ENCODE results near the gene ARFGAP3. TPM values are rescaled to one million over a fixed set of nuclear protein-coding genes. Genes with fewer than 3 reads are reported as not detected.

ARFGAP3 gene
- total RNA-seq, 2 donors from 2014 or later = 32.0 to 32.8 TPM

DNA sequence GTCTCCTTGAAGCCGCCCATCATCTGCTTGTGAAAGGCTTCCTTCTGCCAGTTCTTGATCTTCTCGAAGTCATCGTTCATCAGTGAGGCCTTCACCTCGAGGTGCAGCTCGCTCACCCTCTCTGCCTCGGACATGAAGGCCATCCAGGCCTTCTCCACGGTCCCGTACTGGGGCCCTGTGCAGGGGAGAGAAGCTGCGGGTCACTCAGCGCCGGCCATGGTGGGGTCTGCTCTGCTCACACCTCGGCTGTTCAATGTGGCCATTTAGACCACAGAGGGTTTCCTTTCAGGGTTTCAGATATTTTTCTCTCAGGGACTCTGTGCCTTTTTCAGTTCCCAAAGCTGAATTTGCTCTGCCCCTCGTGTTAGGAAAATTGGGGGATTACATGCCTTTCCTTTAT, 33.9 kb upstream of the ARFGAP3 start:
- Mint-ChIP-seq H3K4me1 (peaks cover 30% of the 10 kb centered on the region), H3K4me3 (no peak overlapping the region), H3K9me3 (no peaks in the 10 kb centered on the region), H3K36me3 (ENCODE audit: low read depth) (peaks cover 34% of the 10 kb centered on the region), H3K27ac (no peak overlapping the region), H3K27me3 (no peaks in the 10 kb centered on the region)
- no peak for ATAC-seq (replicated peaks)

DNA sequence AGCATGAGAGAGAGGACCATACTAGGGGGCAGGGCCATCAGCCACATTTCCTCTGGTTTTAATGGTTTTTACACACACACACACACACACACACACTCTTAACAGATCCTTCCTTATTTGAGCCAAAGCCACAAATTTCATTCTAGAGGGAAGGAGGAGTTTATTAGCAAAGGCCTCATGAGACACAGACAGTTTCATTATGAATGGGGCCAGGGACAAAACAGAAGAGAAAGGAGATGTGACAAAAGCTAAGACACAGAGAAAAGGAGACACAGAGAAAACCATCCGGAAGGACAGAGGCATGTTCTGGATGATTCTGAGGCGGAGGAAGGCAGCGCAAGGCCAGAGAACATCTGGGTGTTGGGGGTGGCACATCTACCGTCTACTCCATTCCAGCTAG, 32.2 kb upstream of the ARFGAP3 start:
- no peaks in the 10 kb centered on the region for H3K27me3 Mint-ChIP-seq
- ATAC-seq (replicated peaks) = peak; percentile 74
- no peaks in the 10 kb centered on the region for H3K9me3 Mint-ChIP-seq
- peak overlapping the region; percentile 37 for H3K4me3 Mint-ChIP-seq
- peak overlapping the region; percentile 68 for H3K27ac Mint-ChIP-seq
- peaks cover 39% of the 10 kb centered on the region for H3K36me3 Mint-ChIP-seq (ENCODE audit: low read depth)
- H3K4me1 Mint-ChIP-seq = peaks cover 17% of the 10 kb centered on the region

DNA sequence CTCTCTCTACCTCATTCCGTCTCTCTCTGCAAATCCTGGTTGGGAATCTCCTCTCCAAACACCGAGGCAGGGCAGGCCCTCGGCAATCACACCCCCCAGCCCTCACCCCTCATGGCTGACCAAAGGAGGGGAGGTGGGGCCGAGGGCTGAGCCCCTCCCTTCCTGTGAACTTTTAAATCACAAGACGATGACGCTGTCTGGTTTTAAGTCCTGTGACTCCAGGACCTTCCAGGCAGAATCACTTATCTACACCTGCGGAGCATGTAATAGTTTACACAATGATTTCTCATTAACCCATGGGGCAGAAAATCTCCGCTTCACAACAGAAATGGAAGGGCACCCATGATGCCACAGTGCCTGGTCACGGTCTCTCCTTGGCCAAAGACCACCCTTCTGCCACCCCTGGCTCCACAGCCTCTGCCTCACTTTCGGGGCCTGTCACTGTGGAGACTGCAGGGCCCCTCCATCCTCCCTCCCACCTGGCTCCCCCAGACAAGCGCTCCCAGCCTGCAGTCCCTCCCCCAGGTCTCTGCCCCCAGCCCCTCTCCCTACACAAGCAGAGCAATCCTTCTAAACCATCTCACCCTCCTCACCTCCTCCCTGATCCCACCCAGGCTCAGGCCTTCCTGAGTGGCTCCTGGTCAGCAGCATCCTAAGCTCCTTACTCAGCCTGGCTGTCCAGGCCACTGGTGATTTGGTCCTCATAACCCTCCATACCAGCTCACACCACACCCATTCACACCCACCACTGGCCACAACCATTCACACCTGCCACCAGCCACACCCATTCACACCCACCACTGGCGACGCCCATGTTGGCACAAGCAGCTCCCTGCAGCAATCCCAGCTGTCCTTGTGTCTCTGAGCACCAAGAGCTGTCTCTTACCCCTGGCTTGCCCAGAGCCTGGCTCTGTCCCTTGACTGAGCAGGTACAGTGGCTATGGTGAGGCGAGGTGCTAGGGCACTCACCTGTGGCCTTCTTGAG, 30.7 kb upstream of the ARFGAP3 start:
- H3K36me3 Mint-ChIP-seq (ENCODE audit: low read depth) = peaks cover 53% of the 10 kb centered on the region
- peaks cover 17% of the 10 kb centered on the region for H3K4me1 Mint-ChIP-seq
- no peaks in the 10 kb centered on the region for H3K9me3 Mint-ChIP-seq
- H3K27me3 Mint-ChIP-seq = no peaks in the 10 kb centered on the region
- no peak overlapping the region for H3K4me3 Mint-ChIP-seq
- no peak for ATAC-seq (replicated peaks)
- H3K27ac Mint-ChIP-seq = peak overlapping the region; percentile 56

DNA sequence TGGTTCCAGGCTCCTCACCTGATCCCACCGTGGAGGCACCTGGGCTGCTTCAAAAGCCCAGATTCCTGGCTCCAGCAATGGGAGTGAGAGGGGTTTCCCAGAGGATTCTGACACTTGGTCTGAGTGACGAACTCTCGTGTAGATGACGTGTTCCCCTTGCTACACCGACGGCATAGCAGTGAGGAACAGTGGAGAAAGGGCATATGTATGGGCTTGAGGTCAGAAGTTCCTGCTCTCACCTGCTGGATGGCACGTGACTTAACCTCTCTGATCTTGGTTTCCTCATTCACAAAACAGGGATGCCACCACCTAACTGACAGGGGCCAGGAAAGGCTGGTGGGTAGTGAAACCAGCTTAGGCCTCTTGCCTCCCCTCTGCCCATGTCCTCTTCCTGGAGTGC, 30.0 kb upstream of the ARFGAP3 start:
- Mint-ChIP-seq H3K27me3 (no peaks in the 10 kb centered on the region), H3K4me3 (no peak overlapping the region), H3K9me3 (no peaks in the 10 kb centered on the region), H3K27ac (peak overlapping the region; percentile 56), H3K36me3 (ENCODE audit: low read depth) (peaks cover 56% of the 10 kb centered on the region), H3K4me1 (peaks cover 17% of the 10 kb centered on the region)
- no peak for ATAC-seq (replicated peaks)

DNA sequence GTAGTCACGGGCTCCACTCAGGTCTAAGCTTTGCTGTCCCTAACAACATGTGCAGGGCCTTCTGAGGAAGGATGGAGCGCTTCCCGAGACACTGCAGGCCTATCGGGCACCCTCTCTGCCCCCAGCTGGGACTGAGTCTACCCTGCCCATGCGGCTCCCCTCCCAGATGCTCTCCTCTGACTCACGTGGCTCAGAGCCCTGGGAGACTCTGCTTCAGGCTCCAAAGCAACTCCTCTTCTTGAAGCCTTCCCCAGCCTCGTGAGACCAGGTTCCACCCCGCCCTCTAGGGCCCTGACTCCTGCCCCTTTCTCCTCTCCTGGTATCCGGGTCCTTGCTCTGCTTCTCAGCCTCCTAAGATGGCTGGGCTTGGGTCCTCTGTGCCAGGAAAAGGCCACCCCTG, 28.4 kb upstream of the ARFGAP3 start:
- Mint-ChIP-seq H3K4me3 (no peak overlapping the region), H3K9me3 (no peaks in the 10 kb centered on the region), H3K36me3 (ENCODE audit: low read depth) (peaks cover 48% of the 10 kb centered on the region), H3K27ac (peak overlapping the region; percentile 25), H3K27me3 (no peaks in the 10 kb centered on the region), H3K4me1 (peaks cover 17% of the 10 kb centered on the region)
- ATAC-seq (replicated peaks) = no peak

DNA sequence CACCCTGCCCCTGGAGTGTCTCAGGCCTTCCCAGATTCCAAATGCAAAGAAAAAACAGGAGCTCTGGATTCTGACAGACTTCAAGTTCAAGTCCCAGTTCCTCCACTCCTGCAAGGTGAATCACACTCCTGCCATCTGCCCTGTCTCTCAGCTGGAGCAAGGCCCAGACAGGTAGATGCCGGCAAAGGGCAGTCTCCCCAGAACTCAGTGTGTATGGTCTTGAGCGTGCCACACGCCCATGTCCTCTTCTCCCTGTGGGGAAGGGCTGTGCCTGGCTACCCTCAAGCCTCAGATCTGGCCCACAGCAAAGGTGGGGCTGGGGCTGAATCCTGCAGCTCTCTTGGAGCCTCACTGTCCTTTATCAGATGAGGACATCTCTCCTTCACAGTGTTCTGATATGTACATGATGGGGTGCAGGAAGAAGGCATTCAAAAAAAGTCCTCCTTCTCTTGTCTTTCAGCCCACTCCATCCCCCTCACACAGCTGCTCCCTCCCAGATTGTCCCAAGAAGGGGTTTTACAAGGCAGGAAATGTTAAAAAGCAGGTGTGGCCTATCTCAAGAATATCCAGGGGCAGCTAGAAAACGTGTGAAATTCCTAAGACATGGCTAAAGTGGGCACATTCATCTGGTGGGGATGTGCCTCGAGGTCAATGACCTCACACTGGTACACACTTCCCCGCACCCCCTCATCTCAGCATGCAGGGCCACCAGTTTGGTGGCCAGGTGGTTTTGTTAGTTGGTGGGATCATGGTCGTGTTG, 27.7 kb upstream of the ARFGAP3 start:
- no peak overlapping the region for H3K4me3 Mint-ChIP-seq
- no peaks in the 10 kb centered on the region for H3K27me3 Mint-ChIP-seq
- H3K9me3 Mint-ChIP-seq = no peaks in the 10 kb centered on the region
- no peak for ATAC-seq (replicated peaks)
- peaks cover 48% of the 10 kb centered on the region for H3K36me3 Mint-ChIP-seq (ENCODE audit: low read depth)
- H3K4me1 Mint-ChIP-seq = peaks cover 17% of the 10 kb centered on the region
- H3K27ac Mint-ChIP-seq = peak overlapping the region; percentile 25

DNA sequence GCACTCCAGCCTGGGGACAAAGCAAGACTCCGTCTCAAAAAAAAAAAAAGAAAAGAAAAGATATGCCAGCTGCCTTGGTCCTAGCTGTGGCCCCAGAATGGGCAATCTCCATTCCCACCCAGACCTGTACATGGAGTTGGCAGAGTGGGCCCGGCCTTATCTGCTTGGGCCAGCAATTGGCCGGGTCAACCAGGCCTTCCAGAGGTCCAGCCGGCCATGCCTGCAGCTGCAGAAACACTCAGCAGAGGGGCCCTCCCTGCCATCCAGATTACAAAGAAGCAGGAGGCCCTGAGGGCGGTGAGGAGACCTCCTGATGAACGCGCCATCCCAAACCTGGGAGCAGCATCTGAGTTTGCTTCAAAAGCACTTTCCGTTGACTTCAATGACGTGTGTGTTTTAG, 26.9 kb upstream of the ARFGAP3 start:
- no peak overlapping the region for H3K4me3 Mint-ChIP-seq
- H3K4me1 Mint-ChIP-seq = peaks cover 10% of the 10 kb centered on the region
- ATAC-seq (replicated peaks) = no peak
- H3K9me3 Mint-ChIP-seq = no peaks in the 10 kb centered on the region
- H3K36me3 Mint-ChIP-seq (ENCODE audit: low read depth) = peaks cover 40% of the 10 kb centered on the region
- peak overlapping the region; percentile 25 for H3K27ac Mint-ChIP-seq
- H3K27me3 Mint-ChIP-seq = no peaks in the 10 kb centered on the region

DNA sequence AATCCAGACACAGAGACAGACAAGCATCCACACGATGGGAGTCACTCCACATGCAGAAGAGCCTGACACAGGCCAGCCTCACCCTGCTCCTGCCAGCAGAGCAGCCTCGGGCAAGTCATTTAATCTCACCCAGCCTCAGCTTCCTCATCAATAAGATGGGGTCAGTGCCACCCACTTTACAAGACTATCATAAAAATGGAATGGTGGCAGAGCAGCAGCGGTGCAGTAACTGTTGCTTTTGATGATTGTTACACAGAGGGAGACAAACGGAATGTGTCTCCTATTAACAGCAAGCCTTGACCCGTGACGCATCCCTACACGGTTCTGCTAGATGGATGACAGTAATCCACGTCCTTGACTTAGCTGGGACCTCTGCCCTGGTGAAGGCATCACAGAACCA, 26.0 kb upstream of the ARFGAP3 start:
- H3K27ac Mint-ChIP-seq = no peak overlapping the region

DNA sequence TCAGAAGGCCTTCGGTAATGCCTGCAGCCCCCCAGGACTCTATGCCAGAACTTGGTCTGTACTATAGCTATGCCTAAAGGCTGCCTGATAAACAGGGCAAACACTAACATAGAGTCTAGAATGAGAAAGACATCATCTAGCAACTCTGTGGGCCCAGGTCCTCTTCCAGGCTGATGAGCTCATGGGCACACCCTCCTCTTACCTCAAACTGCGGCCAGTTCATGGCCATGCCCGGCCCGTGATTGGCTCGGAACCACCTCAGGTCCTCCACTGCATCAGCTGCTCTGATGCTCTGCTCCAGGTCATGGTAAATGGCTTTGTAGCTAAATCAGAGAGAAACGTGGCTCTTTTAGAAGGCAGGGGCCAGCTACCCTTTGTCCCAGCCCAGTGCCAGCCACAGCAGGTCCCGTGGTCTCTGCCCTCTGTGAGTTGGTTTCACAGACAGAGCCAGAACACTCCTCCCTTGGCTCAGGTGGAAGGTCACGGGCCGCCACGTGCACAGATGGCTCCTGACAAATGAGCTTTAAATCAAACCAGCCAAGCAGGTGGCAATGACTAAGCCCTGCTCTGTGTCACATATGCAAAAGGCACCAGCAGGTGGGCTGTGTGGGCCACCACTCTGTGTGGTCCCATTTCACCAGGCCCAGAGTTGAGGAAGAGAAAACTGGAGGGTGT, 25.0 kb upstream of the ARFGAP3 start:
- no peak overlapping the region for H3K27ac Mint-ChIP-seq

More for the DNA sequence above, 26.0 kb upstream of the ARFGAP3 start:
- ATAC-seq (replicated peaks) = no peak
- Mint-ChIP-seq H3K27me3 (no peaks in the 10 kb centered on the region), H3K4me3 (no peak overlapping the region), H3K4me1 (peaks cover 3% of the 10 kb centered on the region), H3K9me3 (no peaks in the 10 kb centered on the region), H3K36me3 (ENCODE audit: low read depth) (peaks cover 40% of the 10 kb centered on the region)

DNA sequence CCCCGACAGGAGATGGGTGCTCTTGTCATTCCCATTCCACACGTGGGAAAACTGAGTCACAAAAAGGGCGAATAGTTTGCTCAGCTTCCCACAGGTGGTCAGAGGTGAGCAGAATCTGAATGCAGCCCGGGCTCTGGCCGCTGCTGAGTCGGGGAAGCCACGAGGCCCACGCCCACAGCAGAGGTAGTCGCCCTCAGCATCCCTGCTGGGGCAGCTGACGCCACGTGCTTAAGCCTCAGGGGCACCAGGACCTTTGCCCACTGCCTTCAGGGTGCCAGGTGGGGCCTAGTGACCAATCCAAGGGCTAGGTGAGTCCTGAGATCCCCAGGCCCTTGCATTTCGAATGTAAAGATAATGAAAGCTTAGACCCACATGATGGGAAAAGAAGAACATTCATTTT, 24.2 kb upstream of the ARFGAP3 start:
- no peak overlapping the region for H3K4me3 Mint-ChIP-seq
- no peak overlapping the region for H3K27ac Mint-ChIP-seq
- H3K9me3 Mint-ChIP-seq = no peaks in the 10 kb centered on the region
- ATAC-seq (replicated peaks) = no peak
- H3K4me1 Mint-ChIP-seq = no peaks in the 10 kb centered on the region
- H3K27me3 Mint-ChIP-seq = no peaks in the 10 kb centered on the region
- H3K36me3 Mint-ChIP-seq (ENCODE audit: low read depth) = peaks cover 41% of the 10 kb centered on the region

More for the DNA sequence above, 25.0 kb upstream of the ARFGAP3 start:
- no peaks in the 10 kb centered on the region for H3K4me1 Mint-ChIP-seq
- no peaks in the 10 kb centered on the region for H3K27me3 Mint-ChIP-seq
- ATAC-seq (replicated peaks) = no peak
- no peak overlapping the region for H3K4me3 Mint-ChIP-seq
- H3K9me3 Mint-ChIP-seq = no peaks in the 10 kb centered on the region
- peaks cover 33% of the 10 kb centered on the region for H3K36me3 Mint-ChIP-seq (ENCODE audit: low read depth)

DNA sequence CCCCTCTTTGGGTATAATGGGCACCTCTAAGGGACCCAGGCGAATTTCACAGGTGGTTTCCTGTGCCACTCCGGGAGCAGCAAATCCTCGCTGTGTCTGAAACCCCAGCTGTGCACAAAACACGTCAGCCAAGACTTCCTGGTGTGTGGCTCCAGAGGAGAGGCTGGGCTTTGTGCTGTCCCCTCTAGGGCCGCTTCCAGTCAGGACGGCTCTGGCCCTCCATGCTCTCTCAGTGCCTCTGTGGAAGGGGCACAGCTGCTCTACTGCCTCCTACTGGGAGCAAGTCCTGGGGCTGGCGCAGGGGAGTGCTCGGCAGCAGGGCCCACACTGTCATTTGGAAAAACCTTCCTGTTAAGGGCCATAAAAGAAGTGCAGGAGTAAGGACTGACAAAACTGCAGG, 23.7 kb upstream of the ARFGAP3 start:
- H3K4me1 Mint-ChIP-seq = no peaks in the 10 kb centered on the region
- no peaks in the 10 kb centered on the region for H3K9me3 Mint-ChIP-seq
- H3K27me3 Mint-ChIP-seq = no peaks in the 10 kb centered on the region
- H3K4me3 Mint-ChIP-seq = no peak overlapping the region
- peaks cover 44% of the 10 kb centered on the region for H3K36me3 Mint-ChIP-seq (ENCODE audit: low read depth)
- H3K27ac Mint-ChIP-seq = no peak overlapping the region
- ATAC-seq (replicated peaks) = no peak

DNA sequence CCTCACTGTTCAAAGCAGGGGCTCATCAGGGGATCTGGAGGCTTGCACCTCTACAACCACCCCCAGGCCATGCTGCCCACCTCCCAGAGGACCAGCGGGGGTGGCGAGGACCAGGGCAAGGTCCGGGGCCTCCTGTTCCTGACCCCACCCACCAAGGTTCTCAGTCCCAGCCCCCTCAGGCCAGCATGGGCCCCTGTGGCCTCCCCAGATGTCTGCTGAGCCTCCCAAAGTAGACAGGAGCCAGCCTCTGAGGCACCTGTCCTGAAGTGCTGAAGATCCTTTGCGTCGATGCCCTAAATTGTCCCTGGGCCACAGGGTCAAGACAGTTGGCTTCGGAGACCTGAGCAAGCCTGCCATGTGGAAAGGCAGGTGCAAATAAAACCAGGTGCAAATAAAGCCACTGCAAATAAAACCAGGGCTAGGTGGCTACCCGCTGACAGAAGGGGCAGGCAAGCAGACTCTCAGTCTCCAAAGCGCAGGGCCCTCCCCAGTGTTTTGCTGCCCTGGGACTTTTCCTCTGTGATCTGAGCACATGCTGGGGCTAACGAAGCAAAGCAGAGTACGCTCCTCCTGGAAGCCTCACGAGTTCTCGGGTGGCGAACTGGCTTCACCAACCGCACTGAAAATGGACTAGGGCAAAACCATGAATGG, 22.4 kb upstream of the ARFGAP3 start:
- peaks cover 51% of the 10 kb centered on the region for H3K36me3 Mint-ChIP-seq (ENCODE audit: low read depth)
- ATAC-seq (replicated peaks) = no peak

DNA sequence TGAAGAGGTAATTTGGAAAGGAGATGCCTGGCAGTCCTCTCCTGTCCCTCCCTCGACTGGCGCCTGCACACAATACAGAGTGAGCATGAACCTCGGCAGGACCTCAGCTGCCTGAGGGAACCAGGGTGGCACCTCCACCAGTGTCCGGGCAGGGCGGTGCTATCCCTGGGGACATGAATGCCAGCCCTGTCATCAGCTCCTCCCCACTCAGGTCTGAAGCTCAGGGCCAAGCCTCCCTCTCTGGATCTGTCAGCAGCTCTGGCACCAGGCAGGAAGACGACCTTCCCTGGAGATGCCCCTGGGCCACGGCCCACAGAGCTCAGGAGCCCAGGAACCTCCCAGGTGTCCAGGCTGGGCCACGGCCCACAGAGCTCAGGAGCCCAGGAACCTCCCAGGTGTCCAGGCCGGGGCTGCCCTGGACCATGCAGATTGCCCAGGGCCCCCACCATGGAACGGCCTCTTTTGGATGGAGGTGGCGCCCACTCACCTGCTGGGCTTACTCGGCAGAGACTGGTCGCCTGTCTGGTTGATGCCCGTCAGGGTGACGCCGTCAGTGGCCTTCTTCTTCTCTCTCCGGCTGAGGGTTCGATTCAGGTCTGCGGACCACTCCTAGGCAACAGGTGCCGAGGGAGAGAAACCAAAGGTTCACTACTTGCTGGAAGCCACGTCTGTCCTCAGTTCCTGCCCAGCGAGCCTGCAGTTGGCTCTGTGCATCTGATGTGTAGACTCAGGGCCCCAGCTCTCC, 21.7 kb upstream of the ARFGAP3 start:
- H3K27me3 Mint-ChIP-seq = no peaks in the 10 kb centered on the region
- peaks cover 50% of the 10 kb centered on the region for H3K36me3 Mint-ChIP-seq (ENCODE audit: low read depth)
- H3K4me3 Mint-ChIP-seq = no peak overlapping the region
- no peak for ATAC-seq (replicated peaks)
- no peaks in the 10 kb centered on the region for H3K9me3 Mint-ChIP-seq
- no peaks in the 10 kb centered on the region for H3K4me1 Mint-ChIP-seq
- H3K27ac Mint-ChIP-seq = no peak overlapping the region

More for the DNA sequence above, 22.4 kb upstream of the ARFGAP3 start:
- Mint-ChIP-seq H3K27ac (no peak overlapping the region), H3K4me1 (no peaks in the 10 kb centered on the region), H3K4me3 (no peak overlapping the region), H3K27me3 (no peaks in the 10 kb centered on the region), H3K9me3 (no peaks in the 10 kb centered on the region)

Measured in activated T-helper 17 cell treated with anti-CD3 and anti-CD28 coated beads, Interleukin-2, amount 50 U/mL, for 72 hours (primary cell).